Measurements from ENCODE around the gene OR10A3. TPM values are rescaled to one million over a fixed set of nuclear protein-coding genes. Genes with fewer than 3 reads are reported as not detected.

Gene OR10A3
- total RNA-seq, 4 donors from 2014 or later, result not detected

- Histone ChIP-seq H3K27ac (peak overlapping the region in 2 of 4 donors; percentile 76 to 80), H3K9me3 (no peaks in the 10 kb centered on the region), H3K36me3 (no peaks in the 10 kb centered on the region), H3K4me3 (no peak overlapping the region), H3K27me3 (no peaks in the 10 kb centered on the region), H3K4me1 (no peaks in the 10 kb centered on the region)
- 44 to 48% methylated on average over 3 of the region's 3 CpGs for WGBS, 2 donors
- TF ChIP-seq EP300 (IDR thresholded peaks at IDR 0.05) (no peak), CTCF (IDR thresholded peaks at IDR 0.05) (no peak), POLR2A (IDR thresholded peaks at IDR 0.05) (no peak)
- no peak for DNase-seq (ENCODE audit: low spot score in 2 of 2)
Observed at GRCh38 chr11:7969756-7970646, 28.5 kb upstream of the OR10A3 start.

GRCh38 chr11:7968686-7969085 lies 27.2 kb upstream of the OR10A3 start:
- Histone ChIP-seq H3K4me1 (no peaks in the 10 kb centered on the region), H3K27ac (no peak overlapping the region), H3K36me3 (no peaks in the 10 kb centered on the region), H3K9me3 (no peaks in the 10 kb centered on the region), H3K27me3 (no peaks in the 10 kb centered on the region), H3K4me3 (no peak overlapping the region)
- DNase-seq (ENCODE audit: low spot score in 2 of 2), result no peak
- WGBS, 2 donors, result 49 to 64% methylated on average over 2 of the region's 2 CpGs
- TF ChIP-seq EP300 (IDR thresholded peaks at IDR 0.05) (no peak), CTCF (IDR thresholded peaks at IDR 0.05) (no peak), POLR2A (IDR thresholded peaks at IDR 0.05) (no peak)

- Histone ChIP-seq H3K27ac (no peak overlapping the region), H3K4me3 (no peak overlapping the region), H3K36me3 (no peaks in the 10 kb centered on the region), H3K27me3 (no peaks in the 10 kb centered on the region), H3K4me1 (no peaks in the 10 kb centered on the region), H3K9me3 (no peaks in the 10 kb centered on the region)
- TF ChIP-seq POLR2A (IDR thresholded peaks at IDR 0.05), result no peak
- no peak for TF ChIP-seq EP300 (IDR thresholded peaks at IDR 0.05)
- TF ChIP-seq CTCF (IDR thresholded peaks at IDR 0.05), result no peak
- no peak for DNase-seq (ENCODE audit: low spot score in 2 of 2)
Observed at GRCh38 chr11:7967826-7968225, 26.3 kb upstream of the OR10A3 start.

GRCh38 chr11:7967097-7967496 lies 25.6 kb upstream of the OR10A3 start:
- Histone ChIP-seq H3K9me3 (no peaks in the 10 kb centered on the region), H3K27me3 (no peaks in the 10 kb centered on the region), H3K27ac (no peak overlapping the region), H3K4me1 (no peaks in the 10 kb centered on the region), H3K4me3 (no peak overlapping the region), H3K36me3 (no peaks in the 10 kb centered on the region)
- TF ChIP-seq CTCF (IDR thresholded peaks at IDR 0.05) (no peak), EP300 (IDR thresholded peaks at IDR 0.05) (no peak), POLR2A (IDR thresholded peaks at IDR 0.05) (no peak)
- 82 to 86% methylated on average over 1 of the region's 1 CpG for WGBS, 2 donors
- DNase-seq (ENCODE audit: low spot score in 2 of 2), result no peak

- Histone ChIP-seq H3K36me3 (no peaks in the 10 kb centered on the region), H3K4me3 (no peak within 1 kb of the TSS), H3K9me3 (peaks cover 0 to 2% (median 0%) of the 10 kb centered on the region in 4 donors), H3K27ac (no peak within 1 kb of the TSS), H3K27me3 (no peaks in the 10 kb centered on the region), H3K4me1 (no peaks in the 10 kb centered on the region)
- TF ChIP-seq EP300 (IDR thresholded peaks at IDR 0.05) (no peak), POLR2A (IDR thresholded peaks at IDR 0.05) (no peak), CTCF (IDR thresholded peaks at IDR 0.05) (no peak)
- WGBS, 2 donors, result 69 to 79% methylated on average over 1 of the region's 1 CpG
- DNase-seq (ENCODE audit: low spot score in 2 of 2), result no peak
Observed at GRCh38 chr11:7965386-7965785, 23.9 kb upstream of the OR10A3 start, which contains the start of gene NLRP10. TSS of gene NLRP10 (minus strand) at chr11:7965447. CDS start at chr11:7963495, 1,952 bp downstream.
